Measurements from ENCODE around the gene PCDHB6. TPM values are rescaled to one million over a fixed set of nuclear protein-coding genes. Genes with fewer than 3 reads are reported as not detected.

Gene PCDHB6
- total RNA-seq (2022; extraction: Qiagen RNA extraction): 0.91 to 1.2 TPM (median 1.1 TPM) in 5 replicates

DNA sequence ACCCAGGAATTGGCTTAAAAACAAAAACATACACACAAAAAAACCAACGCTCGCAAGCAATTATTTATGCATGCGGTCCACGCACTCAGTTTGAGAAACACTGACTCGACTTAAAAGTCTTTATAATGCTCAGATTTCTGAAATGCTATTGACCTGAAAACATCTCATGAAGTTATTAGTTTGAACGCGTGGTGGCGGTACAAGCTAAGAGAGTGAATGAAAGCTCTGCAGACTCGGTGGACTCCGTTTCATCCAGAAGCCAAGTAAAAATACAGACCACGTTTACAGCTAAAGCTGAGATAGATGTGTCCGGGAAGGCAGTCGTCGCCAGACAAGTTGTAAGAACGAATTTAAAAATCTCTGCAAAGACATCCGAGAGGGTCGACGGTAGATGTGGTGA is at the start of gene PCDHB6:
PCDHB6 (plus strand) TSS at position 246 of the 400 bp plus-strand sequence. CDS start 201 bp downstream, outside the sequence.

DNA sequence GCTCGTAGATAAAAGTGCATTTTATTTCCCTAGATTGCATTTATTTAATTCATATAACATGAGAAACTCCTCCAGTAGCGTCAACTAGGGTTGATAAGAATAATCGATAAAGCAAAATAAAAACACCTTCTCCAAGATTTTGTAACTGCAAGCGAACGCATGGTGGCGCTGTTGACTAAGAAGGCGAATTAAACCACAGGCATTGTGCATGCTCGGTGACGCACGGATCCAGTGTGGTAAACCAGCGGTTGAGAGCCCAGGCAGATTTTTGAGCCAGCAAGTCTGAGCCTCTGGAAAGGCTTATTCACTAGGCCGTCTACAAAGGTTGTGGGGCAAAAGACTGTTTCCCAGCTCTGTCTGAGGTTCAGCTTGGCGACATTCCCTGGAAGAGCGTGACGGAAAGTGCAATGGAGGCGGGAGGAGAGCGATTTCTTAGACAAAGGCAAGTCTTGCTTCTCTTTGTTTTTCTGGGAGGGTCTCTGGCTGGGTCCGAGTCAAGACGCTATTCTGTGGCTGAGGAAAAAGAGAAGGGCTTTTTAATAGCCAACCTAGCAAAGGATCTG is 49.5 kb upstream of the PCDHB6 start, which contains the start of gene PCDHB3:
PCDHB3 (plus strand) TSS at position 231 of the 563 bp plus-strand sequence; CDS start at position 408, 177 bp downstream.

DNA sequence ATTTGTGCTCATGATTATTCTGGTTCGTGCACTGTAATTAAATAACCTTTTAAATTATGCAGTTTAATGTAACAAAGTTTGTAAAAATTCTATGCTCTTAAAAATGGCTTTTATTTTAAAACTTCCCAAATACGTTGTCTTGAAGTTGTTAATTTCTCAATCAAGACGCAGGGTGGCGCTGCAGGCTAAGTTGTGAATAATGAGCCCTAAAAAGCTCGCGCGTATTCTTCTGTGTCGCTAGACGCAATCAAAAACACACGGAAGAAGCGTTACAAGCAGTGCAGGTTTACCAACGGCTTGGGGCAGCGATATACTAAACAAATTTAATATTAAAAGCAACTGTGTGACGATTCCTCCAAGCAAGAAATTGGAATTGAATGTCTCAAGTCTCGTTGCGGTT is 28.3 kb upstream of the PCDHB6 start, which contains the start of gene PCDHB4:
PCDHB4 (plus strand) TSS at position 256 of the 400 bp plus-strand sequence. CDS start 181 bp downstream, outside the sequence.

DNA sequence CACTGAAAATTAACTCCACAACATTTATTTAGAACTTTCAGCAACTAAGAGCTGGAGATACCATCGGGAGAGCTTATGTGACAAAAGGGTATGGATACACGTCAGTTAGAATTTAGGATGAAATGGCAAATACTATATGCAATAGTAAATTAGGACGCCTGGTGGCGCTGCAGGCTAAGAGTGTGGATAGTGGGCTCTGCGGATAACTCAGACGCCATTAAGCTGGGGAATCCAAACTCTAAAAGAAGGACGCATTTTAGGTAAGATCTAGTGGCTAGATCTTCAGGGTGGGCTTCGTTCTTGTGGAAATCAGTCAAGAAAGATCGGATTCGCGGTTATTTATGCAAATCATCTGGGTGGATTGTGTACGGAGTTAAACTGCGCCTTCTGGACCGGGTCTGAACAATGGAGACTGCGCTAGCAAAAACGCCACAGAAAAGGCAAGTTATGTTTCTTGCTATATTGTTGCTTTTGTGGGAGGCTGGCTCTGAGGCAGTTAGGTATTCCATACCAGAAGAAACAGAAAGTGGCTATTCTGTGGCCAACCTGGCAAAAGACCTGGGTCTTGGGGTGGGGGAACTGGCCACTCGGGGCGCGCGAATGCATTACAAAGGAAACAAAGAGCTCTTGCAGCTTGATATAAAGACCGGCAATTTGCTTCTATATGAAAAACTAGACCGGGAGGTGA is 14.7 kb upstream of the PCDHB6 start, which contains the start of gene PCDHB5:
PCDHB5 (plus strand) TSS at position 177 of the 688 bp plus-strand sequence; CDS start at position 406, 229 bp downstream.

DNA sequence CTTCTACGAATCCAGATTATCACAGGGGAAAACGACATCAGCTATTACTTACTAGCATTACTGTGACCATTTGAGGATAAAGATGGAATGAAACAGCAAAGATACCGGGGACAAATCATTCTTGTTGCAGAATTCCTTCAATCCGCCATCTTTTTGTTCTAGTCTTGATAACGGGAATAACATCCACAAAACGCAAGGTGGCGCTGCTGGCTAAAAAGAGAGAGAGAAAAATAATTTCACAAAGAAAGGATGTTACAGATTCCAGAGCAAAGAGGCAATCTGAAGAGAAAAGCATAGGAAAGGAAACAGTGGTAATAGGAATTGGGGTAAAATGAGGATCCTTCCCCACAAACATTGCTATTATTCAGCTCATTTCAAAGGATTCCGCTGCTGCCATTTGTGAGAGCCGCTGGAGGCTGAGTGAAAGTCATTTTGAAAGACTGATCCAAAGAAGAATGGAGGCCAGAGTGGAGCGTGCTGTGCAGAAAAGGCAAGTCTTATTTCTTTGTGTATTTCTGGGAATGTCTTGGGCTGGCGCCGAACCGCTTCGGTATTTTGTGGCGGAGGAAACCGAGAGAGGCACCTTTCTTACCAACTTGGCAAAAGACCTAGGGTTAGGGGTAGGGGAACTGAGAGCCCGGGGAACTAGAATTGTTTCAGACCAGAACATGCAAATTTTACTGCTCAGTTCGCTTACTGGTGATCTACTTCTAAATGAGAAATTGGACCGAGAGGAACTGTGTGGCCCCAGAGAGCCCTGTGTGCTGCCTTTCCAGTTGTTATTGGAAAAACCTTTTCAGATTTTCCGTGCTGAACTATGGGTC is 22.7 kb downstream of the PCDHB6 start, which contains the start of gene PCDHB7:
PCDHB7 (plus strand) TSS at position 264 of the 824 bp plus-strand sequence; CDS start at position 456, 192 bp downstream.

DNA sequence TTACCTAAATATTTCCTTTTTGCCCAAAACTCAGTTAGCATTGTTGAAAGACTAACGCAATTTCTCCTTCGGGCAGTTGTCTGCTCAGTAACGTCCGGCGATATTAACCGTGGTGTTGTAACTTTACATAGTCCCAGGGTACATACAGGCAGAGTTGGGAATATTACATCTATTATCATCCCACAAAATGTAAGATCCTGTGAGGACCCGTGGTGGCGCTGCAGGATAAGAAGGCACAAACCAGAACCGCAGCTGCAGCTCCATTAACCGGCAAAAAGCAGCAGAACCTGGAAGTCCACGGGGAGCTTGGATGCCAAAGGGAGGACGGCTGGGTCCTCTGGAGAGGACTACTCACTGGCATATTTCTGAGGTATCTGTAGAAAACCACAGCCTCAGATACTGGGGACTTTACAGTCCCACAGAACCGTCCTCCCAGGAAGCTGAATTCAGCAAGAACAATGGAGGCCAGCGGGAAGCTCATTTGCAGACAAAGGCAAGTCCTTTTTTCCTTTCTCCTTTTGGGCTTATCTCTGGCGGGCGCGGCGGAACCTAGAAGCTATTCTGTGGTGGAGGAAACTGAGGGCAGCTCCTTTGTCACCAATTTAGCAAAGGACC is 27.8 kb downstream of the PCDHB6 start, which contains the start of gene PCDHB8:
PCDHB8 (plus strand) TSS at position 214 of the 615 bp plus-strand sequence; CDS start at position 459, 245 bp downstream.

DNA sequence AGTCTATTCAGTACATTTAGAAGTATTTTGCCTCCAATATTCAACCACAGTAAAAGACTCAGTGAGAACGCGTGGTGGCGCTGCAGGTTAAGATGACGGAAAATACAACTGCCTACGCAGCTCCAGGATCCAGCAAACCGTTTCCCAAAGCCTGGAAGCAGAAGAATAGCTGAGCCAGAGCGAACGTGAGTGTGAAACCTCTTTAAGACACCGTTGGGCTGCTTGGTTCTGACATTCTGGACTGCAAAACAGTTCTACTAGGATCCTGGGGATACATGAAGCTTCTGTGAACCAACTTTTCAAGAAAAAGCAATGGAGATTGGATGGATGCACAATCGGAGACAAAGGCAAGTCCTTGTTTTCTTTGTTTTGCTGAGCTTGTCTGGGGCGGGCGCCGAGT is 32.4 kb downstream of the PCDHB6 start, which contains the start of gene PCDHB16:
PCDHB16 (plus strand) TSS at position 140 of the 400 bp plus-strand sequence; CDS start at position 313, 173 bp downstream.

DNA sequence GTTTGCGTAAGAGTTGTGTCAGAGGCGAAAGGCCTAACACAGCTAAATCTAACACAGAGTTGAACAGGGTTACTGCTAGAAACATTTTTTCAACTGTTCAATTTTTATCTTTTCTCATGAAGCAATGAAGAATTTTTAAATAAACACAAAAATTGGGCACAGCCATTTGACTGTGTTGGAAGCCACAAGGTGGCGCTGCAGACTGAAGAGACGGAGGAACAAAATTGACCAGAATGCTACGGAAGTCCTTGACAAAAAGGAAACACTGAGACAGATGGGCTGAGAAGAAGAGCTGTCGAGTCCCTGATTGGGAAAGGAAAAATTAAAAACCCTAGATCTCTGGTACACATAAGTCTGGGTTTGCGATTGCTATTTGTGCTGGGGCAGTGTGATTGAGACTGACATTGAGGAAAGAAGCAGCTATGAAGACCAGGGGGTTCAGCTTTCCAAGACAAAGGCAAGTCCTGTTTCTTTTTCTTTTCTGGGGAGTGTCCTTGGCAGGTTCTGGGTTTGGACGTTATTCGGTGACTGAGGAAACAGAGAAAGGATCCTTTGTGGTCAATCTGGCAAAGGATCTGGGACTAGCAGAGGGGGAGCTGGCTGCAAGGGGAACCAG is 37.1 kb downstream of the PCDHB6 start, which contains the start of gene PCDHB9:
PCDHB9 (plus strand) TSS at position 265 of the 616 bp plus-strand sequence; CDS start at position 423, 158 bp downstream.

DNA sequence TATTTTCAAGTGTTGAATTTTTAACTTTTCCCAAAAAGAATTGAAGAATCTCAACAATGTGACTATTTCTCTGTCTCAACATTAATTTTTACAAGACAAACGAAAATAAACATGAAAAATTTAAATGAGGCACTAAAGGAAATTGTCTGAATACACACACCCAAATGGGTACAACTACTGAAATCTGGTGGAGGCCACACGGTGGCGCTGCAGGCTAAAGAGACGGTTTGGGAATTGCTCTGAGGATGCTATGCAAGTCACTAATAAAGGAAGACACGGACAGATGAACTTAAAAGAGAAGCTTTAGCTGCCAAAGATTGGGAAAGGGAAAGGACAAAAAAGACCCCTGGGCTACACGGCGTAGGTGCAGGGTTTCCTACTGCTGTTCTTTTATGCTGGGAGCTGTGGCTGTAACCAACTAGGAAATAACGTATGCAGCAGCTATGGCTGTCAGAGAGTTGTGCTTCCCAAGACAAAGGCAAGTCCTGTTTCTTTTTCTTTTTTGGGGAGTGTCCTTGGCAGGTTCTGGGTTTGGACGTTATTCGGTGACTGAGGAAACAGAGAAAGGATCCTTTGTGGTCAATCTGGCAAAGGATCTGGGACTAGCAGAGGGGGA is 42.4 kb downstream of the PCDHB6 start, which contains the start of gene PCDHB10:
PCDHB10 (plus strand) TSS at position 244 of the 616 bp plus-strand sequence; CDS start at position 444, 200 bp downstream.

DNA sequence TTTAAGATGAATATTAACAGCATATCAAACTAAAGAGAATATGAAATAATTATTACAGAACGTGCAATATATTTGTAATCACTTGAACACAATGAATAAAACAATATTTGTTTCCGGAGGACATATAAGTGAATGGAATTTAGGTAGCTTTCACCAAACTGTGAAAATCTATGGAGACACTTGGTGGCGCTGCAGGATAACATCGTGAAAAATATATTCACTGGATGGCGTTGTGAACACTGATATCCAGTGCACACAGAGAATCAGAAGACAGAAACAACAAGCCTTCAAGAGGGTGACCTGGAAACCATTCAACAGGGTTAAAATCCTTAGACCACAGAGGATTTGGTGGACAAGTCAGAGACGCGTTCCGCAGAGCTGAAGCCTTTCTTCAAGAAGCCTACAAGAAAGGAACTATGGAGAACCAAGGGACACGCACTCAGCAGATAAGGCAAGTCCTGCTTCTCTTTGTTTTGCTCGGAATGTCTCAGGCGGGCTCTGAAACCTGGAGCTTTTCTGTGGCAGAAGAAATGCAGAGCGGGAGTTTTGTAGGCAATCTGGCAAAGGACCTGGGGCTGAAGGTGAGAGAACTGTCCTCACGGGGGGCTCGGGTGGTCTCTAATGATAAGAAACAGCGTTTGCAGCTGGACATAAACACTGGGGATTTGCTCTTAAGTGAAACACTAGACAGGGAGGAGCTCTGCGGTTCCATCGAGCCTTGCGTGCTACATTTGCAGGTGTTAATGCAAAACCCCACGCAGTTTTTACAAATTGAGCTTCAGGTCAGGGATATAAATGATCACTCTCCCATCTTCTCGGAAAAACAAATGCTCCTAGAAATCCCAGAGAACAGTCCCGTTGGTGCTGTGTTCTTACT is 49.7 kb downstream of the PCDHB6 start, which contains the start of gene PCDHB11:
PCDHB11 (plus strand) TSS at position 269 of the 877 bp plus-strand sequence; CDS start at position 417, 148 bp downstream.

Other genes with a start within 250 kb of the PCDHB6 start
- 1.3 to 1.9 TPM (median 1.7 TPM) in 5 replicates for gene PCDHAC1, start 223.8 kb upstream of the PCDHB6 start, total RNA-seq (2022; extraction: Qiagen RNA extraction)
- 2.9 to 3.6 TPM (median 3.2 TPM) in 5 replicates for gene PCDHAC2, start 183.6 kb upstream of the PCDHB6 start, total RNA-seq (2022; extraction: Qiagen RNA extraction)
- gene PCDHB1, start 98.7 kb upstream of the PCDHB6 start, total RNA-seq (2022; extraction: Qiagen RNA extraction): not detected in 5 replicates
- 3.1 to 6.7 TPM (median 3.8 TPM) in 5 replicates for gene PCDHB2, start 55.4 kb upstream of the PCDHB6 start, total RNA-seq (2022; extraction: Qiagen RNA extraction)
- gene PCDHB3, start 49.6 kb upstream of the PCDHB6 start, total RNA-seq (2022; extraction: Qiagen RNA extraction): 0.06 to 1.8 TPM (median 0.06 TPM) in 3 of 5 replicates, not detected in the others
- gene PCDHB4, start 28.2 kb upstream of the PCDHB6 start, total RNA-seq (2022; extraction: Qiagen RNA extraction): 0.06 to 0.12 TPM (median 0.07 TPM) in 4 of 5 replicates, not detected in the other
- 1.2 to 1.8 TPM (median 1.6 TPM) in 5 replicates for gene PCDHB5, start 14.9 kb upstream of the PCDHB6 start, total RNA-seq (2022; extraction: Qiagen RNA extraction)
- gene PCDHB7, start 22.6 kb downstream of the PCDHB6 start, total RNA-seq (2022; extraction: Qiagen RNA extraction): 0.03 TPM in 1 of 5 replicates, not detected in the others
- 0.29 to 0.41 TPM (median 0.32 TPM) in 5 replicates for gene PCDHB8, start 27.7 kb downstream of the PCDHB6 start, total RNA-seq (2022; extraction: Qiagen RNA extraction)
- gene PCDHB16, start 32.3 kb downstream of the PCDHB6 start, total RNA-seq (2022; extraction: Qiagen RNA extraction): 0.06 to 0.10 TPM (median 0.06 TPM) in 5 replicates
- gene PCDHB9, start 37.1 kb downstream of the PCDHB6 start, total RNA-seq (2022; extraction: Qiagen RNA extraction): 0.02 to 0.09 TPM (median 0.06 TPM) in 4 of 5 replicates, not detected in the other
- gene PCDHB10, start 42.3 kb downstream of the PCDHB6 start, total RNA-seq (2022; extraction: Qiagen RNA extraction): 0.02 to 0.03 TPM in 2 of 5 replicates, not detected in the others
- gene PCDHB11, start 49.6 kb downstream of the PCDHB6 start, total RNA-seq (2022; extraction: Qiagen RNA extraction): 0.05 to 0.11 TPM (median 0.07 TPM) in 5 replicates
- 0.03 to 0.04 TPM in 2 of 5 replicates, not detected in the others for gene PCDHB12, start 58.7 kb downstream of the PCDHB6 start, total RNA-seq (2022; extraction: Qiagen RNA extraction)
- 0.03 to 0.10 TPM (median 0.05 TPM) in 5 replicates for gene PCDHB13, start 63.9 kb downstream of the PCDHB6 start, total RNA-seq (2022; extraction: Qiagen RNA extraction)
- 0.05 to 0.16 TPM (median 0.07 TPM) in 5 replicates for gene PCDHB14, start 73.3 kb downstream of the PCDHB6 start, total RNA-seq (2022; extraction: Qiagen RNA extraction)
- gene PCDHB15, start 95.3 kb downstream of the PCDHB6 start, total RNA-seq (2022; extraction: Qiagen RNA extraction): 0.02 to 0.07 TPM (median 0.06 TPM) in 3 of 5 replicates, not detected in the others
- gene SLC25A2, start 154.0 kb downstream of the PCDHB6 start, total RNA-seq (2022; extraction: Qiagen RNA extraction): 0.05 TPM in 1 of 5 replicates, not detected in the others
- 61.5 to 85.8 TPM (median 70.6 TPM) in 5 replicates for gene TAF7, start 170.7 kb downstream of the PCDHB6 start, total RNA-seq (2022; extraction: Qiagen RNA extraction)
- 0.30 to 0.39 TPM (median 0.37 TPM) in 5 replicates for gene PCDHGA1, start 180.5 kb downstream of the PCDHB6 start, total RNA-seq (2022; extraction: Qiagen RNA extraction)
- 0.55 to 0.78 TPM (median 0.63 TPM) in 5 replicates for gene PCDHGA2, start 188.7 kb downstream of the PCDHB6 start, total RNA-seq (2022; extraction: Qiagen RNA extraction)
- 0.04 to 0.07 TPM in 2 of 5 replicates, not detected in the others for gene PCDHGA3, start 193.8 kb downstream of the PCDHB6 start, total RNA-seq (2022; extraction: Qiagen RNA extraction)
- 1.3 to 2.0 TPM (median 1.8 TPM) in 5 replicates for gene PCDHGB1, start 200.0 kb downstream of the PCDHB6 start, total RNA-seq (2022; extraction: Qiagen RNA extraction)
- gene PCDHGA4, start 205.0 kb downstream of the PCDHB6 start, total RNA-seq (2022; extraction: Qiagen RNA extraction): 0.07 to 0.17 TPM (median 0.16 TPM) in 5 replicates
- 0.06 to 0.12 TPM (median 0.08 TPM) in 5 replicates for gene PCDHGB2, start 209.9 kb downstream of the PCDHB6 start, total RNA-seq (2022; extraction: Qiagen RNA extraction)
- 0.07 to 0.24 TPM (median 0.15 TPM) in 5 replicates for gene PCDHGA5, start 214.1 kb downstream of the PCDHB6 start, total RNA-seq (2022; extraction: Qiagen RNA extraction)
- gene PCDHGB3, start 220.2 kb downstream of the PCDHB6 start, total RNA-seq (2022; extraction: Qiagen RNA extraction): 0.17 to 0.33 TPM (median 0.24 TPM) in 5 replicates
- gene PCDHGA6, start 223.8 kb downstream of the PCDHB6 start, total RNA-seq (2022; extraction: Qiagen RNA extraction): 0.13 to 0.27 TPM (median 0.22 TPM) in 5 replicates
- gene PCDHGA7, start 232.7 kb downstream of the PCDHB6 start, total RNA-seq (2022; extraction: Qiagen RNA extraction): 0.82 to 1.0 TPM (median 0.97 TPM) in 5 replicates
- gene PCDHGB4, start 237.6 kb downstream of the PCDHB6 start, total RNA-seq (2022; extraction: Qiagen RNA extraction): 0.70 to 1.0 TPM (median 0.98 TPM) in 5 replicates
- 0.02 to 0.08 TPM (median 0.03 TPM) in 5 replicates for gene PCDHGA8, start 242.6 kb downstream of the PCDHB6 start, total RNA-seq (2022; extraction: Qiagen RNA extraction)
- gene PCDHGB5, start 247.9 kb downstream of the PCDHB6 start, total RNA-seq (2022; extraction: Qiagen RNA extraction): 2.1 to 2.6 TPM (median 2.4 TPM) in 5 replicates